Activated CD4-positive, alpha-beta memory T cell treated with anti-CD3 and anti-CD28 coated beads, Interleukin-2, amount 10 ng/mL, durations not matched to agents 7 days and 5 days (primary cell): ENCODE results near the gene ETNK1. TPM values are rescaled to one million over a fixed set of nuclear protein-coding genes. Genes with fewer than 3 reads are reported as not detected.

Source experiments
- CTCF ChIA-PET: fragments of 350-600 bp; sonication (Branson Sonifier 250); formaldehyde crosslinking; loops from one replicate; lab custom pipeline; 2021; ENCODE audit warnings: antibody characterized with exemption, inconsistent platforms; lab: Charles Lee
- POLR2A ChIA-PET: fragments of 350-600 bp; sonication (Branson Sonifier 250); formaldehyde crosslinking; loops from one replicate; lab custom pipeline; 2021; ENCODE audit warnings: antibody characterized with exemption; lab: Charles Lee
- DNase-seq: peaks from one replicate; pipeline ENCODE4 v3.0.0-alpha.2; 2020
- H3K27ac Mint-ChIP-seq: one replicate; pipeline ENCODE4 v1.8.0; 2021; ENCODE audit warnings: mild to moderate bottlenecking, mixed read lengths
- H3K27me3 Mint-ChIP-seq: one replicate; pipeline ENCODE4 v1.8.0; 2021; ENCODE audit warnings: mixed read lengths
- H3K36me3 Mint-ChIP-seq: one replicate; pipeline ENCODE4 v1.8.0; 2021; ENCODE audit warnings: low read depth, mixed read lengths
- H3K4me1 Mint-ChIP-seq: one replicate; pipeline ENCODE4 v1.8.0; 2021; ENCODE audit warnings: mixed read lengths
- H3K4me3 Mint-ChIP-seq: one replicate; pipeline ENCODE4 v1.8.0; 2021; ENCODE audit warnings: mild to moderate bottlenecking, mixed read lengths
- H3K9me3 Mint-ChIP-seq: one replicate; pipeline ENCODE4 v1.8.0; 2021; ENCODE audit warnings: mixed read lengths
- total RNA-seq, 2 experiments: library from RNA; stranded (reverse); gene quantifications; one replicate each; pipeline ENCODE4 v1.2.3, GENCODE V29; 2021

The ETNK1 gene
- total RNA-seq, 2 experiments from 2014 or later, result 72.0 to 84.9 TPM

DNA sequence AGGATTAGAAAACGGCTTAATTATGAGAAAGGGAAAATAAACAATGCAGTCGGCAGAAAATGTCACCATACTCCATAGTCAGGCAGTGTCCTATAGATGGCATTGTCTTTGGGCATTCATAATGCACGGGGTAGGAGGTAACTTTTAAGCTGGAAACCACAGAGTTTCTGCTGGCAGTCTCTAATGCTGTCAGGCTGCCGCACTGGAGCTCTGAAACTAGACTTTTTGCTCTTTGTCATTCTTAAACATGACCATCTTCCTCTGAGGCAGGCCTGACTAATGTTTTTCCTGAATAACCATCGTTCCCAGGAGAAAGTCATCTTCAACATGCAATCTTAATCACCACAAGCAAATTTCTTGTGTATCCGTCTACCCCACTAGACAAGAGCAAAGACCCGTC, 108.8 kb downstream of the ETNK1 start:
- no peak overlapping the region for H3K27ac Mint-ChIP-seq
- no peak for DNase-seq
- ChIA-PET POLR2A (no interaction called here), CTCF (no interaction called here)
- no peaks in the 10 kb centered on the region for H3K36me3 Mint-ChIP-seq
- H3K4me1 Mint-ChIP-seq, result no peaks in the 10 kb centered on the region
- no peak overlapping the region for H3K4me3 Mint-ChIP-seq
- H3K9me3 Mint-ChIP-seq, result no peaks in the 10 kb centered on the region
- H3K27me3 Mint-ChIP-seq, result peaks cover 4% of the 10 kb centered on the region

DNA sequence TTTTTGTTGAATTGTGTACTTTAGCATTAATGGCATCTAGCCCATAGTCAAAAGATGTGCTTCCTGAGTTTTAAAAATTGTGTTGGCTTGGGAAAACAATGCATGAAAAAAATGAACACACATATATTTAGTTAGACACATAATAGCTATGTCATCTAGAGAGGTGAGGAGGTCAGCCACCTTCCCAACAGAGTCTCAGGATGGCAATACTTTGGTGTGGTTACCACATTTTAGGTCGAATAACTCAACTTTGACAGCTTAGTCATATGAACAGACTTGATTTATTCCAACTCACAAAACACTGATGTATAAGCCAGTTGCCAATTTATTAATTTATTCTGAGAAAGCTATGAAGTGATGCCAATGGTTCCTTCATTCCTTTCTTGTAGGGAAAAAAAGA, 114.0 kb downstream of the ETNK1 start:
- Mint-ChIP-seq H3K27ac (no peak overlapping the region), H3K4me1 (no peaks in the 10 kb centered on the region), H3K4me3 (no peak overlapping the region), H3K36me3 (no peaks in the 10 kb centered on the region), H3K9me3 (no peaks in the 10 kb centered on the region), H3K27me3 (peaks cover 4% of the 10 kb centered on the region)
- DNase-seq, result no peak
- ChIA-PET POLR2A (no interaction called here), CTCF (no interaction called here)

Other genes starting within 250 kb of the ETNK1 start
- 10 to 100 TPM; 52.6 to 52.7 TPM for gene C2CD5, start 80.6 kb upstream of the ETNK1 start, total RNA-seq